H1 (cell line): ENCODE measurements around the gene NBAS. TPM values are rescaled to one million over a fixed set of nuclear protein-coding genes. Genes with fewer than 3 reads are reported as not detected.

Experiments
- CTBP2 ChIP-seq: IDR thresholded peaks from 2 replicates; pipeline ENCODE4 v1.7.0; 2011; ENCODE audit warnings: borderline replicate concordance, mild to moderate bottlenecking, moderate library complexity, mixed read lengths, low read length; ENCODE audit not compliant: insufficient read depth, insufficient read length
- JUN ChIP-seq: IDR thresholded peaks from 2 replicates; pipeline ENCODE4 v1.6.1; 2011; ENCODE audit warnings: low read depth, mild to moderate bottlenecking, improper control_type of control experiment, low read length
- polyA plus RNA-seq, 7 experiments: library from polyadenylated mRNA; depleted of rRNA in 3 of 7; stranded (reverse) in 5 of 7; unstranded in 2 of 7; fragments of >200 nt in 5 of 7; fragments of 200-250 nt in 2 of 7; gene quantifications; 1 replicate in 5 of 7; 2 replicates in 1 of 7; 4 replicates in 1 of 7; pipeline versions ENCODE4 v1.2.1 to v1.2.3, GENCODE V29; 2011 to 2013; ENCODE audit warnings: missing spikeins in 2 of 7, mixed read lengths in 2 of 7
- total RNA-seq: library from RNA; stranded (reverse); fragmentation: NEBNext Ultra II Directional; extraction: Animal tissue kit (Norgen Biotek cat#: 25700); gene quantifications from 2 replicates; pipeline ENCODE4 v1.2.1, GENCODE V29; 2021

Gene NBAS
- total and polyA plus RNA-seq, 2 of the 8 experiments (the other 6 are each of a cell fraction or from before 2014, with no cell fraction given) = 19.6 to 34.8 TPM

DNA sequence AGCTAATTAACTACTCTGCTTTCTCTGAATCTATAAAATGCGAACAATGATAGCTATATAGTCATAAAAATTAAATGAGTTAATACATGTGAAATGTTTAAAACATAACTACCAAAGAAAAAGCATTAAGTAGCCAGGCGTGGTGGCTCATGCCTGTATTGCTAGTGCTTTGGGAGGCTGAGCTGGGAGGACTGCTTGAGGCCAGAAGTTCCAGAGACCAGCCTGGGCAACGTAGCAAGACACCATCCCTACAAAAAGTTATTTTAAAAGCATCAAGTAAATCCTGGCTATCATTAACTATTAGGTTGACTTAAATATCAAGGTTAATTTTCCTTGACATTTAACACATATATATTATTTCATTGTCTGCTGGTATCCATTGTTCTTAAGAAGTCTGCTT is 152.4 kb downstream of the NBAS start (continued):
- TF ChIP-seq CTBP2 (no peak), JUN (no peak)
